Measurements from ENCODE around the gene SND1.

- TF ChIP-seq CTCF (IDR thresholded peaks at IDR 0.05; ENCODE audit: low read depth, low read length, poor library complexity, severe bottlenecking) (no peak), EZH2phosphoT487 (IDR thresholded peaks at IDR 0.05; ENCODE audit: borderline replicate concordance, low read length) (no peak)
Observed at GRCh38 chr7:127769696-127770400, 117.9 kb downstream of the SND1 start.
